GM23248 (cell line): ENCODE measurements around the gene MGAT4C. TPM values are rescaled to one million over a fixed set of nuclear protein-coding genes. Genes with fewer than 3 reads are reported as not detected.

Experiments used
- DNase-seq: peaks from one replicate; pipeline ENCODE4 v3.0.0-alpha.2; 2015
- H2AFZ ChIP-seq: fragments of 200-600 bp; sonication (generic); 2 replicates; pipeline ENCODE4 v1.6.1; 2016; ENCODE audit warnings: antibody characterized with exemption
- H3F3A ChIP-seq: fragments of 200-600 bp; sonication (generic); 2 replicates; pipeline ENCODE4 v1.6.1; 2016; ENCODE audit warnings: mild to moderate bottlenecking, antibody characterized with exemption, mixed run types; ENCODE audit not compliant: insufficient read depth
- H3K27ac ChIP-seq: fragments of 200-600 bp; sonication (generic); 2 replicates; pipeline ENCODE4 v1.5.1; 2016; ENCODE audit warnings: mild to moderate bottlenecking
- H3K27me3 ChIP-seq: fragments of 200-600 bp; sonication (generic); replicated peaks from 2 replicates; pipeline ENCODE4 v1.6.1; 2016; ENCODE audit warnings: mild to moderate bottlenecking; ENCODE audit not compliant: insufficient read depth
- H3K36me3 ChIP-seq: fragments of 200-600 bp; sonication (generic); 2 replicates; pipeline ENCODE4 v1.6.1; 2016; ENCODE audit warnings: low read depth, mild to moderate bottlenecking
- H3K4me1 ChIP-seq: fragments of 200-600 bp; sonication (generic); 2 replicates; pipeline ENCODE4 v1.6.1; 2016; ENCODE audit warnings: mild to moderate bottlenecking; ENCODE audit not compliant: insufficient read depth
- H3K4me2 ChIP-seq: fragments of 200-600 bp; sonication (generic); one replicate; pipeline ENCODE4 v1.6.1; 2016; ENCODE audit warnings: mild to moderate bottlenecking; ENCODE audit not compliant: unreplicated experiment
- H3K4me3 ChIP-seq: fragments of 200-600 bp; sonication (generic); 2 replicates; pipeline ENCODE4 v1.5.1; 2016; ENCODE audit warnings: mild to moderate bottlenecking
- H3K79me2 ChIP-seq: fragments of 200-600 bp; sonication (generic); 2 replicates; pipeline ENCODE4 v1.6.1; 2016; ENCODE audit warnings: mild to moderate bottlenecking; ENCODE audit not compliant: insufficient read depth
- H3K9ac ChIP-seq: fragments of 200-600 bp; sonication (generic); 2 replicates; pipeline ENCODE4 v1.6.1; 2016; ENCODE audit warnings: mild to moderate bottlenecking
- H3K9me2 ChIP-seq: fragments of 200-600 bp; sonication (generic); 2 replicates; pipeline ENCODE4 v1.6.1; 2016; ENCODE audit warnings: mixed run types, mild to moderate bottlenecking, moderate library complexity; ENCODE audit not compliant: insufficient read depth
- H3K9me3 ChIP-seq: fragments of 200-600 bp; sonication (generic); one replicate; pipeline ENCODE4 v1.6.1; 2017; ENCODE audit warnings: low read depth
- H4K20me1 ChIP-seq: fragments of 200-600 bp; sonication (generic); 2 replicates; pipeline ENCODE4 v1.6.0; 2016; ENCODE audit not compliant: insufficient read depth
- EZH2 ChIP-seq: fragments of 200-600 bp; sonication (generic); IDR thresholded peaks from 2 replicates; pipeline ENCODE4 v1.6.1; 2018; ENCODE audit warnings: antibody characterized with exemption, mild to moderate bottlenecking; ENCODE audit not compliant: insufficient read depth, poor library complexity, severe bottlenecking
- EZH2phosphoT487 ChIP-seq: fragments of 200-600 bp; sonication (generic); IDR thresholded peaks from 2 replicates; pipeline ENCODE4 v1.6.1; 2018; ENCODE audit warnings: antibody characterized with exemption, moderate library complexity, mild to moderate bottlenecking, low read depth; ENCODE audit not compliant: insufficient read depth
- WGBS, 2 experiments: methylation state at CpG; one replicate each; pipeline ENCODE4 v1.1.6; 2015 to 2017; ENCODE audit warnings: low lambda C conversion rate in 2 of 2, low coverage in 1 of 2; ENCODE audit errors: missing lambda C conversion rate in 2 of 2; 5-methylcytosine and 5-hydroxymethylcytosine counted together
- in situ Hi-C: fragments of 300-500 bp; cut with MboI; formaldehyde crosslinking; loops from 2 replicates; pipeline ENCODE4 v1.15.0; 2020
- polyA plus RNA-seq: library from polyadenylated mRNA; unstranded; fragments of >200 nt; fragmentation: Nextera tagmentation; extraction: Ambion mirVana; gene quantifications from 2 replicates; pipeline ENCODE4 v1.2.1, GENCODE V29; 2016
- total RNA-seq: library from RNA; depleted of rRNA; stranded (reverse); fragments of >200 nt; shearing (Covaris generic); gene quantifications from 2 replicates; pipeline ENCODE4 v1.2.3, GENCODE V29; 2014

The MGAT4C gene
- total and polyA plus RNA-seq, 2 experiments from 2014 or later, result not detected

DNA sequence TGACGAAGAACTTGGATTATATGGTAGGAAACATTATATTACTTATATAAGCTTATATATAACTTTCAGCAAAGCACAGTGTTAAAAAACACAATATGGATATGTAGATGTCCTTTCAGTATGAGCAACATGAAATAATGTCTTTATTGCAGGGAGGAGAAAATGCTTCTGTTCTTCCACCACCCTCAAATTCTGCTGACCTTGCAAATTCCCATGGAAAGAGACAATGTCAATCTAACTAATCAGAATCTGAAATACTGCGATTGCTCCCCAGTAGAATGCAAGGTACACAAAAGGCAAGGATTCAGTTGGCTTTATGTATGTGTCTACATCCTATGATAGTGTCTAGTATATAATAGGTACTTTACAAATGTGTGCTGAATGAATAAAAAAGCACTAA, 26.4 kb downstream of the MGAT4C start:
- no peaks in the 10 kb centered on the region for H3K79me2 ChIP-seq
- no peaks in the 10 kb centered on the region for H3K27me3 ChIP-seq
- no peak for DNase-seq
- H2AFZ ChIP-seq, result no peak overlapping the region
- no peak overlapping the region for H3K9ac ChIP-seq
- H3K27ac ChIP-seq, result no peak overlapping the region
- 7 to 21% methylated on average over 2 of the region's 2 CpGs for WGBS, 2 experiments
- H3K4me3 ChIP-seq, result no peak overlapping the region
- TF ChIP-seq EZH2phosphoT487, result no peak
- no peak for TF ChIP-seq EZH2
- H4K20me1 ChIP-seq, result no peaks in the 10 kb centered on the region
- no peaks in the 10 kb centered on the region for H3K4me1 ChIP-seq
- H3K4me2 ChIP-seq, result no peak overlapping the region
- H3K9me2 ChIP-seq, result no peaks in the 10 kb centered on the region; the same call in 1 of the 2 replicates
- no peaks in the 10 kb centered on the region for H3K9me3 ChIP-seq
- H3F3A ChIP-seq, result no peaks in the 10 kb centered on the region
- in situ Hi-C loops, result no loop called here
- no peaks in the 10 kb centered on the region for H3K36me3 ChIP-seq

DNA sequence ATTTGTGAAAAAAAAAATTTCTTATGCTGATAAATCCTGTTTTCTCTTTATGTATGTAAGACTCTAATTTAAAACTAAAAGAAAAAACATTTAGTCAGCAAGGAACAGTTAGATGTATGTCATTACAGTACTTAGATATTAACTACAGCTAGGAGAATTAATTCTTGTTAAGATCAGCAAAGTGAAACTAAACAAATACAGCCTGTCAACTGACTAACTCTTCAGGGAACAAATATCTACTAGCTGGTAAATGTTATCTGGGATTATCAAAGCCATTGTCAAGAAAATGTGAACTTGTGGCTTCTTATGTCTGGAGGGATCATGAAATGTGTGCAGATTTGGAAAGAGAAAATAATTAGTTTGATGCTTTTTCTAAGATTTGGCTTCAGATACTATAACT, 27.5 kb downstream of the MGAT4C start:
- H2AFZ ChIP-seq, result no peak overlapping the region
- in situ Hi-C loops, result no loop called here
- H3F3A ChIP-seq, result no peaks in the 10 kb centered on the region
- no peak for TF ChIP-seq EZH2
- TF ChIP-seq EZH2phosphoT487, result no peak
- H3K27me3 ChIP-seq, result no peaks in the 10 kb centered on the region
- no peaks in the 10 kb centered on the region; the same call in 1 of the 2 replicates for H3K9me2 ChIP-seq
- H3K36me3 ChIP-seq, result no peaks in the 10 kb centered on the region
- no peak overlapping the region for H3K4me3 ChIP-seq
- H3K4me1 ChIP-seq, result no peaks in the 10 kb centered on the region
- no peaks in the 10 kb centered on the region for H4K20me1 ChIP-seq
- no peak for DNase-seq
- H3K27ac ChIP-seq, result no peak overlapping the region
- H3K79me2 ChIP-seq, result no peaks in the 10 kb centered on the region
- no peaks in the 10 kb centered on the region for H3K9me3 ChIP-seq
- no peak overlapping the region for H3K9ac ChIP-seq
- H3K4me2 ChIP-seq, result no peak overlapping the region

DNA sequence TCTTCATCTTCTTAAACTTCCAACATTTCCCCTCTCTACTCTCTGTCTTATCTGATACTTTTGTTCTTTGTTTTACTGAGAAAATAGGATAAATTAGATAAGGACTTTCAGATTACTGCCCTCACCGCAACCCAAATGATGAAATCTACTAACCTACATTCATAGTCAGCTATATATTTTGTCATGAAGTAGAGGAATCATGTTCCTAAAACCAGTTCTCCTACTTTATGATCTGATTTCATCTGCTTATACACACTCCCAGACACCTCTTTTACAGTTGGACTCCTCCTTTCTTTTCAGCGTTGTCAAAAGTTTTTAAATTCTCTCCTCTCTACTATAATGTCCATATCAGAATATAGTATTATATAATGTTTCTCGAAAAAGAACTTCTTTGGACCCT, 29.7 kb downstream of the MGAT4C start:
- Histone ChIP-seq H3K4me3 (no peak overlapping the region), H3K36me3 (no peaks in the 10 kb centered on the region), H3K4me2 (no peak overlapping the region), H3K27me3 (no peaks in the 10 kb centered on the region), H2AFZ (no peak overlapping the region), H3K9me3 (no peaks in the 10 kb centered on the region), H4K20me1 (no peaks in the 10 kb centered on the region), H3K9ac (no peak overlapping the region), H3K4me1 (no peaks in the 10 kb centered on the region), H3F3A (no peaks in the 10 kb centered on the region), H3K27ac (no peak overlapping the region), H3K79me2 (no peaks in the 10 kb centered on the region), H3K9me2 (no peaks in the 10 kb centered on the region)
- no peak for DNase-seq
- TF ChIP-seq EZH2phosphoT487 (no peak), EZH2 (no peak)
- WGBS, 2 experiments, result 25 to 26% methylated on average over 3 of the region's 3 CpGs
- in situ Hi-C loops, result no loop called here

DNA sequence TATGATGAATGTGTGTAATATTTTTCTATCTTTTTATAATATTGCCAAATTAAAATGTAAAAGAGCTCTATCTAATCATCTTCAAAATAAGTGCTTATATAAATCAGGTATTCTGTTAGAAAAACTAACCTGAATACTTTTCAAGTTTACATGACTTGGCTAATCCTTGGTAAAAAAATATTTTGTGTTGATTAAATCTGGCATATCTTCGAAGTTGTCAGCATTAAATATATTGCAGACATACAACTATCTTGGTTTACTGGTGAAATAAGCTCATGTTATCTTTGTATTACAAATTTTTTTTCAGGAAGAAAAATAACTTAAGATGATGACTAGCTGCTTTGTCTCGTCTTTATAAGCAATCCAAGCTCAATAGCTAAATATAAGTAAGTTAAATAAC, 39.6 kb downstream of the MGAT4C start:
- in situ Hi-C loops, result no loop called here
- Histone ChIP-seq H3F3A (no peaks in the 10 kb centered on the region), H3K9me3 (no peaks in the 10 kb centered on the region), H3K27ac (no peak overlapping the region), H3K27me3 (no peaks in the 10 kb centered on the region), H3K9me2 (no peaks in the 10 kb centered on the region), H3K4me2 (no peak overlapping the region), H3K4me3 (no peak overlapping the region), H3K4me1 (no peaks in the 10 kb centered on the region), H2AFZ (no peak overlapping the region), H3K36me3 (no peaks in the 10 kb centered on the region), H4K20me1 (no peaks in the 10 kb centered on the region), H3K79me2 (no peaks in the 10 kb centered on the region), H3K9ac (no peak overlapping the region)
- TF ChIP-seq EZH2phosphoT487, result no peak
- TF ChIP-seq EZH2, result no peak
- 0 to 3% methylated on average over 2 of the region's 2 CpGs for WGBS, 2 experiments
- no peak for DNase-seq

DNA sequence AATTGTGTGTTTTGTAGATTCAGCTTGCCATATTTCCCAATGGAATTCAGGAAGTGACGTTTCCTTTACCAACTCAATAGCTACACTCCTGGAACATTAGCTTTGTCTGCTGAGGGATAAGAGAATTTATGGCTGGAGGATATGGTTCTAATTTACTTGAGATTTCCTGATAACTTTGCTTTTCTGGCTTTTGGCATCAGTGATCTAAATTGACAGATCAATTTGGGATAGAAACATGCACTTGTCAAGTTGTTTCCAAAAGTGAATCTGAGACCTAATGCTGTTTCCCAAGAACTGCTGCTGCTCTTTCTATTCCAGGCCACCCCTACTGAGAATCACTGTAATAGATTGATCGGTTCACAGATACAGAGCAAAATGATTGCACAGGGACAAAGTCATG, 43.2 kb downstream of the MGAT4C start:
- WGBS, 2 experiments, result 30 to 43% methylated on average over 2 of the region's 2 CpGs
- TF ChIP-seq EZH2, result no peak
- TF ChIP-seq EZH2phosphoT487, result no peak
- Histone ChIP-seq H3K9ac (no peak overlapping the region), H3K36me3 (no peaks in the 10 kb centered on the region), H3K4me3 (no peak overlapping the region), H3F3A (no peaks in the 10 kb centered on the region), H4K20me1 (no peaks in the 10 kb centered on the region), H3K9me3 (no peaks in the 10 kb centered on the region), H2AFZ (no peak overlapping the region), H3K4me1 (no peaks in the 10 kb centered on the region), H3K79me2 (no peaks in the 10 kb centered on the region), H3K27ac (no peak overlapping the region), H3K27me3 (no peaks in the 10 kb centered on the region), H3K9me2 (no peaks in the 10 kb centered on the region), H3K4me2 (no peak overlapping the region)
- in situ Hi-C loops, result no loop called here
- no peak for DNase-seq
